HG02623 (cell line): ENCODE data around the gene SPPL2A.
"Not testable (repeated sequence)": the region's sequence is repeated elsewhere in the genome, so short reads cannot be mapped to it uniquely, and the experiment has no call there.

Source experiments
- ATAC-seq: cut with Tn5 transposase; IDR thresholded peaks from one replicate; pipeline ENCODE4 v1.9.1; 2021; ENCODE audit warnings: moderate library complexity; ENCODE audit not compliant: unreplicated experiment

SPPL2A gene

GRCh38 chr15:50773389-50773788 is 7.9 kb upstream of the SPPL2A start:
- no peak for ATAC-seq

- no peak for ATAC-seq
These were observed 1.9 kb upstream of the SPPL2A start for GRCh38 chr15:50767332-50767861.

- ATAC-seq: no peak
These were observed 878 bp downstream of the SPPL2A start for GRCh38 chr15:50764461-50765194.

GRCh38 chr15:50758712-50759205 is 6.7 kb downstream of the SPPL2A start:
- no peak for ATAC-seq

- ATAC-seq: no peak
These were observed 12.0 kb downstream of the SPPL2A start for GRCh38 chr15:50753463-50753862.

- no peak for ATAC-seq
These were observed 14.1 kb downstream of the SPPL2A start for GRCh38 chr15:50751394-50751793.

- ATAC-seq: no peak
These were observed 15.2 kb downstream of the SPPL2A start for GRCh38 chr15:50750227-50750705.

GRCh38 chr15:50747523-50747922 is 18.0 kb downstream of the SPPL2A start:
- no peak for ATAC-seq

GRCh38 chr15:50744601-50745000 is 20.9 kb downstream of the SPPL2A start:
- ATAC-seq: no peak

GRCh38 chr15:50740955-50741354 is 24.6 kb downstream of the SPPL2A start:
- ATAC-seq: no peak

GRCh38 chr15:50736823-50737222 is 28.7 kb downstream of the SPPL2A start:
- no peak for ATAC-seq

- no peak for ATAC-seq
These were observed 30.4 kb downstream of the SPPL2A start for GRCh38 chr15:50735156-50735555.

- ATAC-seq: no peak
These were observed 39.2 kb downstream of the SPPL2A start for GRCh38 chr15:50726315-50726714.

GRCh38 chr15:50718700-50719125 is 46.8 kb downstream of the SPPL2A start:
- ATAC-seq: no peak

GRCh38 chr15:50712018-50712417 is 53.5 kb downstream of the SPPL2A start:
- no peak for ATAC-seq

- ATAC-seq: no peak
These were observed 54.9 kb downstream of the SPPL2A start for GRCh38 chr15:50710585-50710984.

- no peak for ATAC-seq
These were observed 57.6 kb downstream of the SPPL2A start for GRCh38 chr15:50707878-50708427.

- no peak for ATAC-seq
These were observed 62.7 kb downstream of the SPPL2A start for GRCh38 chr15:50702762-50703334.

GRCh38 chr15:50698101-50698500 is 67.4 kb downstream of the SPPL2A start:
- ATAC-seq: no peak

- no peak for ATAC-seq
These were observed 68.3 kb downstream of the SPPL2A start for GRCh38 chr15:50697109-50697797.

- ATAC-seq: not testable (repeated sequence)
These were observed 70.8 kb downstream of the SPPL2A start for GRCh38 chr15:50694634-50695165.
